WTC11 (cell line): ENCODE measurements around the gene LGI4. TPM values are rescaled to one million over a fixed set of nuclear protein-coding genes. Genes with fewer than 3 reads are reported as not detected.
A peak's percentile ranks its signal among the peaks of the same experiment; 100 is the strongest.

ENCODE experiments used
- ATAC-seq: fragments of 200-7000 bp; cut with Tn5 transposase; 2 replicates; pipeline ENCODE4 v1.10.0; 2021; ENCODE audit warnings: mild to moderate bottlenecking, moderate library complexity
- CTCF ChIA-PET: fragments of 300-600 bp; sonication (Branson Sonifier 250); formaldehyde crosslinking; loops from one replicate; lab custom pipeline; 2021; ENCODE audit warnings: antibody characterized with exemption; lab: Charles Lee
- POLR2A ChIA-PET: fragments of 350-600 bp; sonication (Branson Sonifier 250); formaldehyde crosslinking; loops from one replicate; lab custom pipeline; 2021; ENCODE audit warnings: antibody characterized with exemption; lab: Charles Lee
- DNase-seq: peaks from one replicate; pipeline ENCODE4 v3.0.0; 2021; ENCODE audit warnings: low spot score
- H3K27ac Mint-ChIP-seq: 2 replicates; pipeline ENCODE4 v1.8.0; 2021; ENCODE audit warnings: mixed read lengths
- H3K27me3 Mint-ChIP-seq: 2 replicates; pipeline ENCODE4 v1.8.0; 2021; ENCODE audit warnings: low read depth, mild to moderate bottlenecking, moderate library complexity, mixed read lengths
- H3K36me3 Mint-ChIP-seq: 2 replicates; pipeline ENCODE4 v1.8.0; 2021; ENCODE audit warnings: mixed read lengths
- H3K4me1 Mint-ChIP-seq: 2 replicates; pipeline ENCODE4 v1.8.0; 2022; ENCODE audit warnings: mixed read lengths
- H3K4me3 Mint-ChIP-seq: 2 replicates; pipeline ENCODE4 v1.8.0; 2021; ENCODE audit warnings: mild to moderate bottlenecking, moderate library complexity, mixed read lengths
- H3K9me3 Mint-ChIP-seq: 2 replicates; pipeline ENCODE4 v1.8.0; 2021; ENCODE audit warnings: mixed read lengths
- ATF1 ChIP-seq: sonication (generic); formaldehyde crosslinking; IDR thresholded peaks from 2 replicates; pipeline ENCODE4 v1.8.1; 2023; ENCODE audit warnings: mild to moderate bottlenecking, moderate library complexity, missing genetic modification reagents
- CREB1 ChIP-seq: sonication (generic); formaldehyde crosslinking; IDR thresholded peaks from 2 replicates; pipeline ENCODE4 v1.8.0; 2023; ENCODE audit warnings: mild to moderate bottlenecking, missing genetic modification reagents
- E2F5 ChIP-seq: sonication (generic); formaldehyde crosslinking; IDR thresholded peaks from 2 replicates; pipeline ENCODE4 v1.8.1; 2022; ENCODE audit warnings: mild to moderate bottlenecking, moderate library complexity, missing genetic modification reagents
- FOXK1 ChIP-seq: sonication (generic); formaldehyde crosslinking; IDR thresholded peaks from 2 replicates; pipeline ENCODE4 v1.8.0; 2022; ENCODE audit warnings: mild to moderate bottlenecking, moderate library complexity, missing genetic modification reagents
- JUN ChIP-seq: sonication (generic); formaldehyde crosslinking; IDR thresholded peaks from 2 replicates; pipeline ENCODE4 v1.8.0; 2023; ENCODE audit warnings: mild to moderate bottlenecking, missing genetic modification reagents
- NR1H2 ChIP-seq: sonication (generic); formaldehyde crosslinking; IDR thresholded peaks from 2 replicates; pipeline ENCODE4 v1.9.0; 2021; ENCODE audit warnings: mild to moderate bottlenecking, moderate library complexity, missing genetic modification reagents
- SMAD3 ChIP-seq: sonication (generic); formaldehyde crosslinking; IDR thresholded peaks from 2 replicates; pipeline ENCODE4 v1.8.0; 2022; ENCODE audit warnings: missing genetic modification reagents, mild to moderate bottlenecking, borderline replicate concordance
- SOX15 ChIP-seq: fragments of 250-450 bp; sonication (Bioruptor Pico); IDR thresholded peaks from 2 replicates; pipeline ENCODE4 v1.9.0; 2021; ENCODE audit warnings: mild to moderate bottlenecking
- TCF7 ChIP-seq: sonication (generic); formaldehyde crosslinking; IDR thresholded peaks from 2 replicates; pipeline ENCODE4 v1.8.0; 2022; ENCODE audit warnings: mild to moderate bottlenecking, low read depth, missing genetic modification reagents, moderate library complexity
- TEAD4 ChIP-seq: sonication (generic); formaldehyde crosslinking; IDR thresholded peaks from 2 replicates; pipeline ENCODE4 v1.8.0; 2022; ENCODE audit warnings: mild to moderate bottlenecking, missing genetic modification reagents
- ZNF121 ChIP-seq: sonication (generic); formaldehyde crosslinking; IDR thresholded peaks from 2 replicates; pipeline ENCODE4 v1.8.0; 2023; ENCODE audit warnings: missing genetic modification reagents
- ZNF138 ChIP-seq: sonication (generic); formaldehyde crosslinking; conservative IDR thresholded peaks from 2 replicates; pipeline ENCODE4 v1.8.1; 2022; ENCODE audit warnings: mild to moderate bottlenecking, moderate library complexity, missing genetic modification reagents
- ZNF423 ChIP-seq: fragments of 250-450 bp; sonication (Bioruptor Pico); IDR thresholded peaks from 2 replicates; pipeline ENCODE4 v2.1.2; 2022; ENCODE audit warnings: mild to moderate bottlenecking, moderate library complexity
- total RNA-seq: library from RNA; stranded (reverse); gene quantifications from 3 replicates; pipeline ENCODE4 v1.2.3, GENCODE V29; 2021
- TF ChIP-seq, protein P1 (sequence below): sonication (generic); formaldehyde crosslinking; IDR thresholded peaks from 2 replicates; pipeline ENCODE4 v1.8.0; 2023; ENCODE audit warnings: mild to moderate bottlenecking, missing genetic modification reagents
- TF ChIP-seq, protein P2 (sequence below): sonication (generic); formaldehyde crosslinking; IDR thresholded peaks from 2 replicates; pipeline ENCODE4 v1.8.1; 2023; ENCODE audit warnings: mild to moderate bottlenecking, missing genetic modification reagents, borderline replicate concordance
- TF ChIP-seq, protein P3 (sequence below): sonication (generic); formaldehyde crosslinking; IDR thresholded peaks from 2 replicates; pipeline ENCODE4 v1.8.1; 2023; ENCODE audit warnings: mild to moderate bottlenecking, moderate library complexity, missing genetic modification reagents
- TF ChIP-seq, protein P4 (sequence below): sonication (generic); formaldehyde crosslinking; IDR thresholded peaks from 2 replicates; pipeline ENCODE4 v1.8.0; 2023; ENCODE audit warnings: missing genetic modification reagents

The LGI4 gene
- total RNA-seq, 1 experiment from 2014 or later, result 14.2 TPM

DNA sequence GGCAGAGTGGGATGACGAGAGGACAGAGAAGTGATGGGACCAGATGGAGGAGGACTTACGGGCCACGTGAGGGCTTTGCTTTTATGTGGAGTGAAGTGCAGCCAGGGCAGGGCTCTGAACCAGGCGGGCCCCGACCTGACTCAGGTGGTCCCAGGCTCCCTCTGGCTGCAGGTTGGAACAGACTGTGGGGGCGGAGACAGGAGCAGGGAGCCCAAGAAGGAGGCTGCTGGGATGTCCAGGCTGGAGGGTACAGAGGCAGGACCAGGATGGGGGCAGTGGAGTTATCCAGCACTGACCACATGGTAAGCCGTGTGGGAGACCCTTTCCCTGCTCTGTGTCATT is 21.8 kb upstream of the LGI4 start:
- DNase-seq, result no peak
- Mint-ChIP-seq H3K4me1 (peaks cover 38% of the 10 kb centered on the region), H3K9me3 (peaks cover 5% of the 10 kb centered on the region), H3K4me3 (peak overlapping the region; percentile 97), H3K36me3 (peaks cover 55% of the 10 kb centered on the region), H3K27me3 (no peaks in the 10 kb centered on the region), H3K27ac (no peak overlapping the region)
- no peak for ATAC-seq
- ChIA-PET POLR2A (no interaction called here), CTCF (interaction anchor here (1.0 kb wide), 1 partner anchor 15 kb away, joined by 3 read pairs; no protein-coding TSS in a partner anchor)
- TF ChIP-seq, protein P1, sequence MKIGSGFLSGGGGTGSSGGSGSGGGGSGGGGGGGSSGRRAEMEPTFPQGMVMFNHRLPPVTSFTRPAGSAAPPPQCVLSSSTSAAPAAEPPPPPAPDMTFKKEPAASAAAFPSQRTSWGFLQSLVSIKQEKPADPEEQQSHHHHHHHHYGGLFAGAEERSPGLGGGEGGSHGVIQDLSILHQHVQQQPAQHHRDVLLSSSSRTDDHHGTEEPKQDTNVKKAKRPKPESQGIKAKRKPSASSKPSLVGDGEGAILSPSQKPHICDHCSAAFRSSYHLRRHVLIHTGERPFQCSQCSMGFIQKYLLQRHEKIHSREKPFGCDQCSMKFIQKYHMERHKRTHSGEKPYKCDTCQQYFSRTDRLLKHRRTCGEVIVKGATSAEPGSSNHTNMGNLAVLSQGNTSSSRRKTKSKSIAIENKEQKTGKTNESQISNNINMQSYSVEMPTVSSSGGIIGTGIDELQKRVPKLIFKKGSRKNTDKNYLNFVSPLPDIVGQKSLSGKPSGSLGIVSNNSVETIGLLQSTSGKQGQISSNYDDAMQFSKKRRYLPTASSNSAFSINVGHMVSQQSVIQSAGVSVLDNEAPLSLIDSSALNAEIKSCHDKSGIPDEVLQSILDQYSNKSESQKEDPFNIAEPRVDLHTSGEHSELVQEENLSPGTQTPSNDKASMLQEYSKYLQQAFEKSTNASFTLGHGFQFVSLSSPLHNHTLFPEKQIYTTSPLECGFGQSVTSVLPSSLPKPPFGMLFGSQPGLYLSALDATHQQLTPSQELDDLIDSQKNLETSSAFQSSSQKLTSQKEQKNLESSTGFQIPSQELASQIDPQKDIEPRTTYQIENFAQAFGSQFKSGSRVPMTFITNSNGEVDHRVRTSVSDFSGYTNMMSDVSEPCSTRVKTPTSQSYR, result no peak
- TF ChIP-seq CREB1 (CRISPR knock-in tag), result no peak
- TF ChIP-seq ZNF423 (CRISPR knock-in tag), result no peak
- TF ChIP-seq JUN (CRISPR knock-in tag), result no peak
- no peak for TF ChIP-seq E2F5 (CRISPR knock-in tag)
- TF ChIP-seq ZNF121 (CRISPR knock-in tag), result no peak
- TF ChIP-seq, protein P2, sequence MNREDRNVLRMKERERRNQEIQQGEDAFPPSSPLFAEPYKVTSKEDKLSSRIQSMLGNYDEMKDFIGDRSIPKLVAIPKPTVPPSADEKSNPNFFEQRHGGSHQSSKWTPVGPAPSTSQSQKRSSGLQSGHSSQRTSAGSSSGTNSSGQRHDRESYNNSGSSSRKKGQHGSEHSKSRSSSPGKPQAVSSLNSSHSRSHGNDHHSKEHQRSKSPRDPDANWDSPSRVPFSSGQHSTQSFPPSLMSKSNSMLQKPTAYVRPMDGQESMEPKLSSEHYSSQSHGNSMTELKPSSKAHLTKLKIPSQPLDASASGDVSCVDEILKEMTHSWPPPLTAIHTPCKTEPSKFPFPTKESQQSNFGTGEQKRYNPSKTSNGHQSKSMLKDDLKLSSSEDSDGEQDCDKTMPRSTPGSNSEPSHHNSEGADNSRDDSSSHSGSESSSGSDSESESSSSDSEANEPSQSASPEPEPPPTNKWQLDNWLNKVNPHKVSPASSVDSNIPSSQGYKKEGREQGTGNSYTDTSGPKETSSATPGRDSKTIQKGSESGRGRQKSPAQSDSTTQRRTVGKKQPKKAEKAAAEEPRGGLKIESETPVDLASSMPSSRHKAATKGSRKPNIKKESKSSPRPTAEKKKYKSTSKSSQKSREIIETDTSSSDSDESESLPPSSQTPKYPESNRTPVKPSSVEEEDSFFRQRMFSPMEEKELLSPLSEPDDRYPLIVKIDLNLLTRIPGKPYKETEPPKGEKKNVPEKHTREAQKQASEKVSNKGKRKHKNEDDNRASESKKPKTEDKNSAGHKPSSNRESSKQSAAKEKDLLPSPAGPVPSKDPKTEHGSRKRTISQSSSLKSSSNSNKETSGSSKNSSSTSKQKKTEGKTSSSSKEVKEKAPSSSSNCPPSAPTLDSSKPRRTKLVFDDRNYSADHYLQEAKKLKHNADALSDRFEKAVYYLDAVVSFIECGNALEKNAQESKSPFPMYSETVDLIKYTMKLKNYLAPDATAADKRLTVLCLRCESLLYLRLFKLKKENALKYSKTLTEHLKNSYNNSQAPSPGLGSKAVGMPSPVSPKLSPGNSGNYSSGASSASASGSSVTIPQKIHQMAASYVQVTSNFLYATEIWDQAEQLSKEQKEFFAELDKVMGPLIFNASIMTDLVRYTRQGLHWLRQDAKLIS (CRISPR knock-in tag), result no peak
- TF ChIP-seq SOX15 (CRISPR knock-in tag), result no peak
- no peak for TF ChIP-seq NR1H2 (CRISPR knock-in tag)
- TF ChIP-seq TEAD4 (CRISPR knock-in tag), result no peak
- no peak for TF ChIP-seq SMAD3 (CRISPR knock-in tag)
- TF ChIP-seq TCF7 (CRISPR knock-in tag), result no peak
- TF ChIP-seq FOXK1, result no peak
- TF ChIP-seq, protein P3, sequence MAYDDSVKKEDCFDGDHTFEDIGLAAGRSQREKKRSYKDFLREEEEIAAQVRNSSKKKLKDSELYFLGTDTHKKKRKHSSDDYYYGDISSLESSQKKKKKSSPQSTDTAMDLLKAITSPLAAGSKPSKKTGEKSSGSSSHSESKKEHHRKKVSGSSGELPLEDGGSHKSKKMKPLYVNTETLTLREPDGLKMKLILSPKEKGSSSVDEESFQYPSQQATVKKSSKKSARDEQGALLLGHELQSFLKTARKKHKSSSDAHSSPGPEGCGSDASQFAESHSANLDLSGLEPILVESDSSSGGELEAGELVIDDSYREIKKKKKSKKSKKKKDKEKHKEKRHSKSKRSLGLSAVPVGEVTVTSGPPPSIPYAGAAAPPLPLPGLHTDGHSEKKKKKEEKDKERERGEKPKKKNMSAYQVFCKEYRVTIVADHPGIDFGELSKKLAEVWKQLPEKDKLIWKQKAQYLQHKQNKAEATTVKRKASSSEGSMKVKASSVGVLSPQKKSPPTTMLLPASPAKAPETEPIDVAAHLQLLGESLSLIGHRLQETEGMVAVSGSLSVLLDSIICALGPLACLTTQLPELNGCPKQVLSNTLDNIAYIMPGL, result no peak
- TF ChIP-seq ZNF138 (CRISPR knock-in tag), result no peak
- TF ChIP-seq, protein P4, sequence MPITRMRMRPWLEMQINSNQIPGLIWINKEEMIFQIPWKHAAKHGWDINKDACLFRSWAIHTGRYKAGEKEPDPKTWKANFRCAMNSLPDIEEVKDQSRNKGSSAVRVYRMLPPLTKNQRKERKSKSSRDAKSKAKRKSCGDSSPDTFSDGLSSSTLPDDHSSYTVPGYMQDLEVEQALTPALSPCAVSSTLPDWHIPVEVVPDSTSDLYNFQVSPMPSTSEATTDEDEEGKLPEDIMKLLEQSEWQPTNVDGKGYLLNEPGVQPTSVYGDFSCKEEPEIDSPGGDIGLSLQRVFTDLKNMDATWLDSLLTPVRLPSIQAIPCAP (CRISPR knock-in tag), result no peak
- no peak for TF ChIP-seq ATF1 (CRISPR knock-in tag)
